Muscle of arm (tissue), 12 donors: ENCODE data around the gene FOLR2. TPM values are rescaled to one million over a fixed set of nuclear protein-coding genes. Genes with fewer than 3 reads are reported as not detected.
"Not testable (repeated sequence)": the region's sequence is repeated elsewhere in the genome, so short reads cannot be mapped to it uniquely, and the experiment has no call there.

Source experiments
- DNase-seq: peaks from one replicate; pipeline ENCODE4 v3.0.0-alpha.2; 2013
- polyA plus RNA-seq, 12 donors: library from polyadenylated mRNA; unstranded; fragments of 120-200 nt; gene quantifications; one replicate each; pipeline ENCODE4 v1.2.1, GENCODE V29; 2013; ENCODE audit not compliant: insufficient read length in 12 of 12

FOLR2 gene
- polyA plus RNA-seq, 12 donors, result 10.4 to 32.6 (median 20.6) TPM; not detected in 1

GRCh38 chr11:72202571-72202970 is 14.0 kb upstream of the FOLR2 start:
- no peak for DNase-seq

- DNase-seq, result no peak
Observed at GRCh38 chr11:72203163-72203562, 13.4 kb upstream of the FOLR2 start.

GRCh38 chr11:72204886-72205285 is 11.7 kb upstream of the FOLR2 start:
- no peak for DNase-seq

GRCh38 chr11:72206794-72207193 is 9.8 kb upstream of the FOLR2 start:
- not testable (repeated sequence) for DNase-seq

- DNase-seq, result no peak
Observed at GRCh38 chr11:72208281-72208680, 8.3 kb upstream of the FOLR2 start.

GRCh38 chr11:72209101-72209500 is 7.5 kb upstream of the FOLR2 start:
- DNase-seq, result no peak

- DNase-seq, result no peak
Observed at GRCh38 chr11:72217841-72218240, 1.2 kb downstream of the FOLR2 start.

- DNase-seq, result no peak
Observed at GRCh38 chr11:72218251-72218745, 1.7 kb downstream of the FOLR2 start.

GRCh38 chr11:72220696-72221363 is 4.2 kb downstream of the FOLR2 start:
- DNase-seq, result no peak

- no peak for DNase-seq
Observed at GRCh38 chr11:72221386-72222075, 4.9 kb downstream of the FOLR2 start.

- no peak for DNase-seq
Observed at GRCh38 chr11:72222106-72222891, 5.7 kb downstream of the FOLR2 start.

GRCh38 chr11:72222907-72223614 is 6.5 kb downstream of the FOLR2 start:
- peak; percentile 93 for DNase-seq

- peak; percentile 80 for DNase-seq
Observed at GRCh38 chr11:72223615-72224563, 7.3 kb downstream of the FOLR2 start.

- peak; percentile 44 for DNase-seq
Observed at GRCh38 chr11:72224564-72225410, 8.2 kb downstream of the FOLR2 start, which contains the start of gene INPPL1. Gene INPPL1 (plus strand): TSS chr11:72224767. CDS start chr11:72224985, 218 bp downstream.

GRCh38 chr11:72225411-72225951 is 8.9 kb downstream of the FOLR2 start:
- DNase-seq, result no peak

GRCh38 chr11:72226701-72227100 is 10.1 kb downstream of the FOLR2 start:
- no peak for DNase-seq

GRCh38 chr11:72227316-72228228 is 11.0 kb downstream of the FOLR2 start:
- no peak for DNase-seq

- DNase-seq, result no peak
Observed at GRCh38 chr11:72228229-72228843, 11.7 kb downstream of the FOLR2 start.
